ENCODE measurements around the gene TANGO2. TPM values are rescaled to one million over a fixed set of nuclear protein-coding genes. Genes with fewer than 3 reads are reported as not detected.

TANGO2 gene
- total and polyA plus RNA-seq, 9 donors = 11.0 to 17.5 (median 13.3) TPM

DNA sequence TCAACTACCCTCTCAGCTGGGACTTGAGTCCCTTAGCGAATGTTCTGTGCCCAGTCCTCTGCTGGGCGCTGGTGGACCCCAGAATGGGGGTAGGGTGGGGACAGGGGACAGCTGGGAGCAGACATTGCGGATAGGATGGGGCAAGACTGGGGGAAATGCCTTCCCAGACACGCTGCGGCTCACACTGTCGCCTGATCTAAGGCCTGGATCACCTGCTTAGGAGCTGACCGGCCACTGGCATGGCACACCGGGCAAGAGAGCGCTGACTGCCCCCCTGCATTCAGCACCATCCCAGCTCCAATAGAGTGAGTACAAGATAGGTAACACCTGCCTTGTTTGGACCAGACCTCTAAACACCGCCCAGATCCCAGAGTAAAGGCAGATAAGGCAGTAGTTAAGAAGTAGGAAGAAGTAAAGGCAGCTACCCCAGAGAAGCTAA, 5.7 kb upstream of the TANGO2 start:
- H3K4me1 ChIP-seq (ENCODE audit: insufficient read depth) = peaks cover 3% of the 10 kb centered on the region
- TF ChIP-seq, protein P1, sequence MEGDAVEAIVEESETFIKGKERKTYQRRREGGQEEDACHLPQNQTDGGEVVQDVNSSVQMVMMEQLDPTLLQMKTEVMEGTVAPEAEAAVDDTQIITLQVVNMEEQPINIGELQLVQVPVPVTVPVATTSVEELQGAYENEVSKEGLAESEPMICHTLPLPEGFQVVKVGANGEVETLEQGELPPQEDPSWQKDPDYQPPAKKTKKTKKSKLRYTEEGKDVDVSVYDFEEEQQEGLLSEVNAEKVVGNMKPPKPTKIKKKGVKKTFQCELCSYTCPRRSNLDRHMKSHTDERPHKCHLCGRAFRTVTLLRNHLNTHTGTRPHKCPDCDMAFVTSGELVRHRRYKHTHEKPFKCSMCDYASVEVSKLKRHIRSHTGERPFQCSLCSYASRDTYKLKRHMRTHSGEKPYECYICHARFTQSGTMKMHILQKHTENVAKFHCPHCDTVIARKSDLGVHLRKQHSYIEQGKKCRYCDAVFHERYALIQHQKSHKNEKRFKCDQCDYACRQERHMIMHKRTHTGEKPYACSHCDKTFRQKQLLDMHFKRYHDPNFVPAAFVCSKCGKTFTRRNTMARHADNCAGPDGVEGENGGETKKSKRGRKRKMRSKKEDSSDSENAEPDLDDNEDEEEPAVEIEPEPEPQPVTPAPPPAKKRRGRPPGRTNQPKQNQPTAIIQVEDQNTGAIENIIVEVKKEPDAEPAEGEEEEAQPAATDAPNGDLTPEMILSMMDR (IDR thresholded peaks at IDR 0.05) = no peak
- TF ChIP-seq EP300 (IDR thresholded peaks at IDR 0.05) (no peak), POLR2A (IDR thresholded peaks at IDR 0.05) (no peak)
- H3K27me3 ChIP-seq = no peaks in the 10 kb centered on the region
- H3K4me3 ChIP-seq = no peak overlapping the region
- no peaks in the 10 kb centered on the region for H3K9me3 ChIP-seq
- intact Hi-C loops (cut with DNase I) = loop anchor here in 2 of 4 donors (2.0 to 5.0 kb wide), 3 partner anchors 38 to 283 kb away; no protein-coding TSS in a partner anchor
- H3K27ac ChIP-seq = no peak overlapping the region
- no peaks in the 10 kb centered on the region for H3K36me3 ChIP-seq
- DNase-seq = no peak
- 89 to 95% (median 94%) methylated on average over 10 of the region's 10 CpGs for WGBS, 3 donors

- DNase-seq = peak in 4 of 5 donors; percentile 41 to 57 (median 52)
- intact Hi-C loops (cut with DNase I) = loop anchor here in 2 of 4 donors (2.0 to 5.0 kb wide), 3 partner anchors 39 to 284 kb away; no protein-coding TSS in a partner anchor
Observed at GRCh38 chr22:20015971-20016733, 4.8 kb upstream of the TANGO2 start.

GRCh38 chr22:20016734-20017621, 3.9 kb upstream of the TANGO2 start, which contains the start of gene ARVCF:
Gene ARVCF (minus strand): TSS chr22:20016823. CDS start chr22:19990794, 26,029 bp downstream.
- Histone ChIP-seq H3K27ac (peak within 1 kb of the TSS in 1 of 2 donors; percentile 22), H3K4me3 (peak within 1 kb of the TSS; percentile 57), H3K9me3 (no peaks in the 10 kb centered on the region), H3K36me3 (no peaks in the 10 kb centered on the region), H3K27me3 (no peaks in the 10 kb centered on the region), H3K4me1 (ENCODE audit: insufficient read depth) (peaks cover 11% of the 10 kb centered on the region)
- peak; percentile 86 to 94 (median 92) for DNase-seq
- TF ChIP-seq, protein P1 (IDR thresholded peaks at IDR 0.05) = peak in 2 of 3 donors; percentile 39 to 48
- TF ChIP-seq EP300 (IDR thresholded peaks at IDR 0.05) = no peak
- TF ChIP-seq POLR2A (IDR thresholded peaks at IDR 0.05) = no peak
- intact Hi-C loops (cut with DNase I) = loop anchor here in 2 of 4 donors (5.0 kb wide), 2 partner anchors 40 to 285 kb away; no protein-coding TSS in a partner anchor
- 1 to 2% (median 1%) methylated on average over 56 to 79 of the region's 79 CpGs for WGBS, 3 donors

More at GRCh38 chr22:20015971-20016733, 4.8 kb upstream of the TANGO2 start:
- Histone ChIP-seq H3K9me3 (no peaks in the 10 kb centered on the region), H3K36me3 (no peaks in the 10 kb centered on the region), H3K27me3 (no peaks in the 10 kb centered on the region), H3K27ac (peak overlapping the region in 1 of 2 donors; percentile 22), H3K4me1 (ENCODE audit: insufficient read depth) (peaks cover 6% of the 10 kb centered on the region), H3K4me3 (peak overlapping the region; percentile 57)
- TF ChIP-seq, protein P1 (IDR thresholded peaks at IDR 0.05) = no peak
- TF ChIP-seq POLR2A (IDR thresholded peaks at IDR 0.05) (no peak), EP300 (IDR thresholded peaks at IDR 0.05) (no peak)
- 1 to 2% (median 2%) methylated on average over 49 to 101 of the region's 101 CpGs for WGBS, 3 donors

DNA sequence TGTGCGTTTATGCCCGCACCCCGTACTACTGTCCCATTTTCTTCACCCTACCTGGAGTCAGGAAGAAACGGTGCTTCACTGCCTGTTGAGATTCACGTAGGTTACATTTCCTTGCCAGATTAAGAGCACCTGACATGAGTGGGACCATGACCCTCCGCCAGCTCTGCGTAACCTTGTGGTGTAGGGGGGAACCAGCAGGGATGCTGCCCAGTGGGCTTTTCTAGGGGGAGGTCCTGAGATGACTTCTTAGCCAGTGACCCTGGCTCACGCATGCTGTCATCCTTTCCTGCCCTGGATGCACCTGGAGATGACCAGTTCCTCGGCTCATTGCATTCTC, 3.3 kb upstream of the TANGO2 start:
- WGBS, 3 donors = 41 to 55% (median 45%) methylated on average over 9 of the region's 9 CpGs
- Histone ChIP-seq H3K27me3 (no peaks in the 10 kb centered on the region), H3K9me3 (no peaks in the 10 kb centered on the region), H3K4me3 (no peak overlapping the region), H3K36me3 (no peaks in the 10 kb centered on the region), H3K27ac (no peak overlapping the region), H3K4me1 (ENCODE audit: insufficient read depth) (peaks cover 13% of the 10 kb centered on the region)
- intact Hi-C loops (cut with DNase I) = loop anchor here in 2 of 4 donors (5.0 kb wide), 2 partner anchors 40 to 285 kb away; no protein-coding TSS in a partner anchor
- no peak for TF ChIP-seq POLR2A (IDR thresholded peaks at IDR 0.05)
- TF ChIP-seq EP300 (IDR thresholded peaks at IDR 0.05) = no peak
- TF ChIP-seq, protein P1 (IDR thresholded peaks at IDR 0.05) = no peak
- DNase-seq = peak in 2 of 5 donors; percentile 35 to 37
